ENCODE results near the gene BCL11A. TPM values are rescaled to one million over a fixed set of nuclear protein-coding genes. Genes with fewer than 3 reads are reported as not detected.

BCL11A gene
- total RNA-seq, 6 experiments from 2014 or later = 1.1 to 3.0 (median 1.9) TPM

- no peaks in the 10 kb centered on the region for H3K9me3 Mint-ChIP-seq
- no peak for DNase-seq
- no peak overlapping the region for H3K27ac Mint-ChIP-seq
- TF ChIP-seq, protein P1, sequence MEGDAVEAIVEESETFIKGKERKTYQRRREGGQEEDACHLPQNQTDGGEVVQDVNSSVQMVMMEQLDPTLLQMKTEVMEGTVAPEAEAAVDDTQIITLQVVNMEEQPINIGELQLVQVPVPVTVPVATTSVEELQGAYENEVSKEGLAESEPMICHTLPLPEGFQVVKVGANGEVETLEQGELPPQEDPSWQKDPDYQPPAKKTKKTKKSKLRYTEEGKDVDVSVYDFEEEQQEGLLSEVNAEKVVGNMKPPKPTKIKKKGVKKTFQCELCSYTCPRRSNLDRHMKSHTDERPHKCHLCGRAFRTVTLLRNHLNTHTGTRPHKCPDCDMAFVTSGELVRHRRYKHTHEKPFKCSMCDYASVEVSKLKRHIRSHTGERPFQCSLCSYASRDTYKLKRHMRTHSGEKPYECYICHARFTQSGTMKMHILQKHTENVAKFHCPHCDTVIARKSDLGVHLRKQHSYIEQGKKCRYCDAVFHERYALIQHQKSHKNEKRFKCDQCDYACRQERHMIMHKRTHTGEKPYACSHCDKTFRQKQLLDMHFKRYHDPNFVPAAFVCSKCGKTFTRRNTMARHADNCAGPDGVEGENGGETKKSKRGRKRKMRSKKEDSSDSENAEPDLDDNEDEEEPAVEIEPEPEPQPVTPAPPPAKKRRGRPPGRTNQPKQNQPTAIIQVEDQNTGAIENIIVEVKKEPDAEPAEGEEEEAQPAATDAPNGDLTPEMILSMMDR (IDR thresholded peaks at IDR 0.05) = no peak
- no peaks in the 10 kb centered on the region; the same call in 1 of the 2 replicates for H3K27me3 Mint-ChIP-seq (ENCODE audit: insufficient read depth)
- no peaks in the 10 kb centered on the region for H3K4me1 Mint-ChIP-seq (ENCODE audit: low read depth)
- H3K4me3 Mint-ChIP-seq = no peak overlapping the region
- no peaks in the 10 kb centered on the region for H3K36me3 Mint-ChIP-seq (ENCODE audit: low read depth)
Measured at GRCh38 chr2:60497500-60497899, 56.0 kb downstream of the BCL11A start.

DNA sequence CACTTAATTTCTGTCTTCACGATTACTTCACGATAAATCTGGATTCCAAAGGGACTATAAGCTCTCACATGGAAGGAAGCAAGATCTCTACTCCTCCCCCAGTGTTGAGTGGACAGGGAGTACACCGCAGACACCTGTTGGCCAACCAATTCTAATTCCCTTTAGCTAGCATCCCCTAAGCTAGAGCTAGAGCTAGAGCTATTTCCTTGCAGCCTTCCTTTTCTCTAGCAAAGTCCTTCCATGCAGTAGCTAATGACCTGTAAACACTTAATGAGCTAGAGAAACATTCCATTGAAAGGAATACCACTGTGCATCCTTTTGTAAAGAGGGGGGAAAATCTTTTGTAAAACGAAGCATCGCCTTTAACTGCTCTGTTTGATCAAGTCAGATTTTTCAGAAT, 56.5 kb downstream of the BCL11A start:
- H3K4me1 Mint-ChIP-seq (ENCODE audit: low read depth) = no peaks in the 10 kb centered on the region
- TF ChIP-seq, protein P1 (IDR thresholded peaks at IDR 0.05) = no peak

DNA sequence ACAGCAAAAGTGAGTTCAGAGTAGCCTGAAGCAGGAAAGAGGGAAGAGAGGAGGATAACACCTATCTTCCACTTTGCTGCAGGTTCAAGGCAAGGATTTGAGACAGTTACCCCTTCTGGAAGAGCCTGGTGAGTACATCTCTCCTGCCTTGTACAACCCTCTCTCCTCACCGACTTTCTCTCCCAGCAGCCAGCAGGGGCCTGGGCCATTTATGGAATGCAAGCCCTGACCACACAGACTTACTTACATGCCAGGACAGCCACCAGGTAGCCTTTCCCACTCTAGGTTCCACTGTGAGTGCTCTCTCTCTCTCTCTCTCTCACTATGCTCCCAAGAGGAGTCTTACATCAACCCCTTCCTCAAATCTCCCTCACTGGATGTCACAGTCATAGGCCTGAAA, 57.0 kb downstream of the BCL11A start:
- no peaks in the 10 kb centered on the region for H3K36me3 Mint-ChIP-seq (ENCODE audit: low read depth)
- no peak for DNase-seq
- peaks cover 1% of the 10 kb centered on the region; the same call in 1 of the 2 replicates for H3K27me3 Mint-ChIP-seq (ENCODE audit: insufficient read depth)
- no peaks in the 10 kb centered on the region; the same call in 1 of the 2 replicates for H3K9me3 Mint-ChIP-seq
- H3K27ac Mint-ChIP-seq = no peak overlapping the region
- TF ChIP-seq, protein P1 (IDR thresholded peaks at IDR 0.05) = no peak
- H3K4me3 Mint-ChIP-seq = no peak overlapping the region
- H3K4me1 Mint-ChIP-seq (ENCODE audit: low read depth) = no peaks in the 10 kb centered on the region

More for the DNA sequence above, 56.5 kb downstream of the BCL11A start:
- no peak overlapping the region for H3K4me3 Mint-ChIP-seq
- no peaks in the 10 kb centered on the region for H3K36me3 Mint-ChIP-seq (ENCODE audit: low read depth)
- H3K9me3 Mint-ChIP-seq = no peaks in the 10 kb centered on the region
- no peak for DNase-seq
- H3K27ac Mint-ChIP-seq = no peak overlapping the region
- H3K27me3 Mint-ChIP-seq (ENCODE audit: insufficient read depth) = peaks cover 1% of the 10 kb centered on the region; the same call in 1 of the 2 replicates

DNA sequence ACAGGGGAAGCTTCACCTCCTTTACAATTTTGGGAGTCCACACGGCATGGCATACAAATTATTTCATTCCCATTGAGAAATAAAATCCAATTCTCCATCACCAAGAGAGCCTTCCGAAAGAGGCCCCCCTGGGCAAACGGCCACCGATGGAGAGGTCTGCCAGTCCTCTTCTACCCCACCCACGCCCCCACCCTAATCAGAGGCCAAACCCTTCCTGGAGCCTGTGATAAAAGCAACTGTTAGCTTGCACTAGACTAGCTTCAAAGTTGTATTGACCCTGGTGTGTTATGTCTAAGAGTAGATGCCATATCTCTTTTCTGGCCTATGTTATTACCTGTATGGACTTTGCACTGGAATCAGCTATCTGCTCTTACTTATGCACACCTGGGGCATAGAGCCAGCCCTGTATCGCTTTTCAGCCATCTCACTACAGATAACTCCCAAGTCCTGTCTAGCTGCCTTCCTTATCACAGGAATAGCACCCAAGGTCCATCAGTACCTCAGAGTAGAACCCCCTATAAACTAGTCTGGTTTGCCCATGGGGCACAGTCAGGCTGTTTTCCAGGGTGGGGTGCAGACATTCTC, 58.3 kb downstream of the BCL11A start:
- no peak for DNase-seq
- no peak overlapping the region for H3K4me3 Mint-ChIP-seq
- no peaks in the 10 kb centered on the region for H3K4me1 Mint-ChIP-seq (ENCODE audit: low read depth)
- H3K36me3 Mint-ChIP-seq (ENCODE audit: low read depth) = no peaks in the 10 kb centered on the region
- H3K27ac Mint-ChIP-seq = no peak overlapping the region
- H3K9me3 Mint-ChIP-seq = no peaks in the 10 kb centered on the region; the same call in 1 of the 2 replicates
- peaks cover 1% of the 10 kb centered on the region; the same call in 1 of the 2 replicates for H3K27me3 Mint-ChIP-seq (ENCODE audit: insufficient read depth)
- TF ChIP-seq, protein P1 (IDR thresholded peaks at IDR 0.05) = no peak

GRCh38 chr2:60493804-60494387, 59.6 kb downstream of the BCL11A start:
- DNase-seq = no peak
- Mint-ChIP-seq H3K4me3 (no peak overlapping the region), H3K4me1 (ENCODE audit: low read depth) (no peaks in the 10 kb centered on the region), H3K27ac (no peak overlapping the region), H3K36me3 (ENCODE audit: low read depth) (no peaks in the 10 kb centered on the region), H3K9me3 (no peaks in the 10 kb centered on the region; the same call in 1 of the 2 replicates), H3K27me3 (ENCODE audit: insufficient read depth) (peaks cover 1% of the 10 kb centered on the region; the same call in 1 of the 2 replicates)
- TF ChIP-seq, protein P1 (IDR thresholded peaks at IDR 0.05) = no peak
